Stimulated activated CD8-positive, alpha-beta memory T cell treated with anti-CD3 and anti-CD28 coated beads, Interleukin-4, amount 100 ng/mL, for 48 hours (primary cell): Measurements from ENCODE around the gene WNT3A.
A peak's percentile ranks its signal among the peaks of the same experiment; 100 is the strongest.

Experiments used
- DNase-seq: peaks from one replicate; pipeline ENCODE4 v3.0.0-alpha.2; 2020

The WNT3A gene

GRCh38 chr1:228073061-228073856 is 66.5 kb downstream of the WNT3A start:
- no peak for DNase-seq

- no peak for DNase-seq
Observed at GRCh38 chr1:228073857-228074545, 67.2 kb downstream of the WNT3A start.

GRCh38 chr1:228074954-228075730 is 68.3 kb downstream of the WNT3A start:
- no peak for DNase-seq

GRCh38 chr1:228075801-228076271 is 69.0 kb downstream of the WNT3A start:
- no peak for DNase-seq

GRCh38 chr1:228076796-228077430 is 70.1 kb downstream of the WNT3A start:
- no peak for DNase-seq

- no peak for DNase-seq
Observed at GRCh38 chr1:228077565-228078330, 71.0 kb downstream of the WNT3A start.

GRCh38 chr1:228079013-228079412 is 72.2 kb downstream of the WNT3A start:
- no peak for DNase-seq

GRCh38 chr1:228079601-228080263 is 72.9 kb downstream of the WNT3A start:
- DNase-seq, result no peak

- DNase-seq, result no peak
Observed at GRCh38 chr1:228081144-228081543, 74.3 kb downstream of the WNT3A start.

GRCh38 chr1:228081578-228082213 is 74.9 kb downstream of the WNT3A start:
- no peak for DNase-seq

- peak; percentile 93 for DNase-seq
Observed at GRCh38 chr1:228082214-228082917, 75.6 kb downstream of the WNT3A start, which contains the start of gene ARF1. TSS of gene ARF1 (plus strand) at chr1:228082708. CDS start at chr1:228097115, 14,407 bp downstream.

- peak; percentile 47 for DNase-seq
Observed at GRCh38 chr1:228082918-228083870, 76.4 kb downstream of the WNT3A start.

- no peak for DNase-seq
Observed at GRCh38 chr1:228083871-228084278, 77.1 kb downstream of the WNT3A start.

GRCh38 chr1:228084325-228084724 is 77.5 kb downstream of the WNT3A start:
- DNase-seq, result no peak

GRCh38 chr1:228084797-228085196 is 78.0 kb downstream of the WNT3A start:
- no peak for DNase-seq

GRCh38 chr1:228085287-228085951 is 78.6 kb downstream of the WNT3A start:
- no peak for DNase-seq

GRCh38 chr1:228087771-228088251 is 81.0 kb downstream of the WNT3A start:
- no peak for DNase-seq
